Stimulated activated CD8-positive, alpha-beta memory T cell treated with anti-CD3 and anti-CD28 coated beads, Interleukin-4, amount 100 ng/mL, for 24 hours (primary cell): Measurements from ENCODE around the gene PTCSC3.

Source experiments
- DNase-seq: peaks from one replicate; pipeline ENCODE4 v3.0.0-alpha.2; 2020; ENCODE audit warnings: low read depth

Gene PTCSC3

GRCh38 chr14:36176524-36176923 is at the start of gene PTCSC3:
Gene PTCSC3 (minus strand): TSS chr14:36176722.
- no peak for DNase-seq

GRCh38 chr14:36226164-36226563 is 49.6 kb upstream of the PTCSC3 start:
- no peak for DNase-seq

GRCh38 chr14:36224176-36224575 is 47.7 kb upstream of the PTCSC3 start:
- DNase-seq: no peak

- DNase-seq: no peak
Measured at GRCh38 chr14:36223558-36223957, 47.0 kb upstream of the PTCSC3 start.

- no peak for DNase-seq
Measured at GRCh38 chr14:36222952-36223468, 46.5 kb upstream of the PTCSC3 start.

GRCh38 chr14:36222337-36222736 is 45.8 kb upstream of the PTCSC3 start:
- no peak for DNase-seq

- DNase-seq: no peak
Measured at GRCh38 chr14:36221112-36221511, 44.6 kb upstream of the PTCSC3 start.

- DNase-seq: no peak
Measured at GRCh38 chr14:36217732-36218131, 41.2 kb upstream of the PTCSC3 start.

GRCh38 chr14:36217027-36217426 is 40.5 kb upstream of the PTCSC3 start:
- DNase-seq: no peak

- no peak for DNase-seq
Measured at GRCh38 chr14:36215217-36215598, 38.7 kb upstream of the PTCSC3 start.

- no peak for DNase-seq
Measured at GRCh38 chr14:36214476-36215216, 38.1 kb upstream of the PTCSC3 start.

GRCh38 chr14:36212987-36213386 is 36.5 kb upstream of the PTCSC3 start:
- DNase-seq: no peak

GRCh38 chr14:36212577-36212976 is 36.1 kb upstream of the PTCSC3 start:
- no peak for DNase-seq

- no peak for DNase-seq
Measured at GRCh38 chr14:36208690-36209278, 32.3 kb upstream of the PTCSC3 start.

- no peak for DNase-seq
Measured at GRCh38 chr14:36207500-36207899, 31.0 kb upstream of the PTCSC3 start.

- DNase-seq: no peak
Measured at GRCh38 chr14:36204461-36205073, 28.0 kb upstream of the PTCSC3 start.

GRCh38 chr14:36198378-36198777 is 21.9 kb upstream of the PTCSC3 start:
- no peak for DNase-seq

- no peak for DNase-seq
Measured at GRCh38 chr14:36194663-36195062, 18.1 kb upstream of the PTCSC3 start.

- DNase-seq: no peak
Measured at GRCh38 chr14:36192530-36192929, 16.0 kb upstream of the PTCSC3 start.

GRCh38 chr14:36183402-36183801 is 6.9 kb upstream of the PTCSC3 start:
- no peak for DNase-seq

GRCh38 chr14:36181417-36181816 is 4.9 kb upstream of the PTCSC3 start:
- no peak for DNase-seq

GRCh38 chr14:36177489-36177888 is 967 bp upstream of the PTCSC3 start:
- DNase-seq: no peak

- DNase-seq: no peak
Measured at GRCh38 chr14:36174767-36175424, 1.6 kb downstream of the PTCSC3 start.
